ENCODE data around the gene HRH2.

- TF ChIP-seq POLR2A (IDR thresholded peaks at IDR 0.05; ENCODE audit: low read length) = no peak
- TF ChIP-seq GATA1 (IDR thresholded peaks at IDR 0.05; ENCODE audit: low read depth, low read length) = no peak
Measured at GRCh38 chr5:175712681-175713085, 54.8 kb downstream of the HRH2 start.
